ENCODE data around the gene IQGAP1. TPM values are rescaled to one million over a fixed set of nuclear protein-coding genes. Genes with fewer than 3 reads are reported as not detected.

Gene IQGAP1, protein sequence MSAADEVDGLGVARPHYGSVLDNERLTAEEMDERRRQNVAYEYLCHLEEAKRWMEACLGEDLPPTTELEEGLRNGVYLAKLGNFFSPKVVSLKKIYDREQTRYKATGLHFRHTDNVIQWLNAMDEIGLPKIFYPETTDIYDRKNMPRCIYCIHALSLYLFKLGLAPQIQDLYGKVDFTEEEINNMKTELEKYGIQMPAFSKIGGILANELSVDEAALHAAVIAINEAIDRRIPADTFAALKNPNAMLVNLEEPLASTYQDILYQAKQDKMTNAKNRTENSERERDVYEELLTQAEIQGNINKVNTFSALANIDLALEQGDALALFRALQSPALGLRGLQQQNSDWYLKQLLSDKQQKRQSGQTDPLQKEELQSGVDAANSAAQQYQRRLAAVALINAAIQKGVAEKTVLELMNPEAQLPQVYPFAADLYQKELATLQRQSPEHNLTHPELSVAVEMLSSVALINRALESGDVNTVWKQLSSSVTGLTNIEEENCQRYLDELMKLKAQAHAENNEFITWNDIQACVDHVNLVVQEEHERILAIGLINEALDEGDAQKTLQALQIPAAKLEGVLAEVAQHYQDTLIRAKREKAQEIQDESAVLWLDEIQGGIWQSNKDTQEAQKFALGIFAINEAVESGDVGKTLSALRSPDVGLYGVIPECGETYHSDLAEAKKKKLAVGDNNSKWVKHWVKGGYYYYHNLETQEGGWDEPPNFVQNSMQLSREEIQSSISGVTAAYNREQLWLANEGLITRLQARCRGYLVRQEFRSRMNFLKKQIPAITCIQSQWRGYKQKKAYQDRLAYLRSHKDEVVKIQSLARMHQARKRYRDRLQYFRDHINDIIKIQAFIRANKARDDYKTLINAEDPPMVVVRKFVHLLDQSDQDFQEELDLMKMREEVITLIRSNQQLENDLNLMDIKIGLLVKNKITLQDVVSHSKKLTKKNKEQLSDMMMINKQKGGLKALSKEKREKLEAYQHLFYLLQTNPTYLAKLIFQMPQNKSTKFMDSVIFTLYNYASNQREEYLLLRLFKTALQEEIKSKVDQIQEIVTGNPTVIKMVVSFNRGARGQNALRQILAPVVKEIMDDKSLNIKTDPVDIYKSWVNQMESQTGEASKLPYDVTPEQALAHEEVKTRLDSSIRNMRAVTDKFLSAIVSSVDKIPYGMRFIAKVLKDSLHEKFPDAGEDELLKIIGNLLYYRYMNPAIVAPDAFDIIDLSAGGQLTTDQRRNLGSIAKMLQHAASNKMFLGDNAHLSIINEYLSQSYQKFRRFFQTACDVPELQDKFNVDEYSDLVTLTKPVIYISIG (N-terminal part only)
- total RNA-seq, result 153 and 186 TPM in 2 replicates

DNA sequence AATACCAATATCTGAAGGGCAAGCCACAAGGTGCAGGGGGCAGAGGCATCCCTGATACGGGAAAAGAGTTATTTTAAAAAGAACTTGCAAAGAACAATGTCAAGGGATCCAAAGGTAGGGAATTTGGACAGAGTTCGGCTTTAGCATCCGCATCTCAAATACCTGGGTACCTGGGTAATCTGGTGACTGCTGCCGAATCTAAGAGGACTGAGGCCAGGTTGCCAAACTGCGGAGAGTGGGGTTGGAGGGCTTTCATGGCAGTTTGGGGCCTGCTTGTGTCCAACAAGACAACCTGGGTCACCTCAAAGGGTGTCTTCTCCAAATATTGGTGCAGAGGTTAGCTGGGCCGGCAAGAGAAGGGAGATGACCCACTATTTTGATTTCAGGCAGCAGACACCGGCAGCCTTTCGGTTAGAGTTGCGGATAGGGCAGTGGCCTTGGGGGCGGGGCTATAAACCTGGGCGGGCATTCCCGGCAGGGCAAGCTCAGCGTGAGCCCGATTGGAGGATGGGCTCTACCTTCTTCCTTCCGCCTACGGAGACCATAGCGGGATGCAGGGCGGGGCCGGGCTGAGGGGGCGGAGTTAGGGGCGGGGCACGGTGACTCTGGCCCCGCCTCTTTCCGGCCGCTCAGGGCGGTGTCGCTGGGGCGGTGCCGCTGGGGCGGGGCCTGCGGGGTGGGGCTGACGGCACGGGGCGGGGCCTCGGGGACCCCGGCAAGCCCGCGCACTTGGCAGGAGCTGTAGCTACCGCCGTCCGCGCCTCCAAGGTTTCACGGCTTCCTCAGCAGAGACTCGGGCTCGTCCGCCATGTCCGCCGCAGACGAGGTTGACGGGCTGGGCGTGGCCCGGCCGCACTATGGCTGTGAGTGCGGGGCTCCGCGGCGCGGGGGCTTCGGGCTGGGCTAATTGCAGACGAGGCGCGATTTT lies at the start of gene IQGAP1:
IQGAP1 (plus strand) TSS at position 709 of the 928 bp plus-strand sequence; CDS start at position 809, 100 bp downstream.

DNA sequence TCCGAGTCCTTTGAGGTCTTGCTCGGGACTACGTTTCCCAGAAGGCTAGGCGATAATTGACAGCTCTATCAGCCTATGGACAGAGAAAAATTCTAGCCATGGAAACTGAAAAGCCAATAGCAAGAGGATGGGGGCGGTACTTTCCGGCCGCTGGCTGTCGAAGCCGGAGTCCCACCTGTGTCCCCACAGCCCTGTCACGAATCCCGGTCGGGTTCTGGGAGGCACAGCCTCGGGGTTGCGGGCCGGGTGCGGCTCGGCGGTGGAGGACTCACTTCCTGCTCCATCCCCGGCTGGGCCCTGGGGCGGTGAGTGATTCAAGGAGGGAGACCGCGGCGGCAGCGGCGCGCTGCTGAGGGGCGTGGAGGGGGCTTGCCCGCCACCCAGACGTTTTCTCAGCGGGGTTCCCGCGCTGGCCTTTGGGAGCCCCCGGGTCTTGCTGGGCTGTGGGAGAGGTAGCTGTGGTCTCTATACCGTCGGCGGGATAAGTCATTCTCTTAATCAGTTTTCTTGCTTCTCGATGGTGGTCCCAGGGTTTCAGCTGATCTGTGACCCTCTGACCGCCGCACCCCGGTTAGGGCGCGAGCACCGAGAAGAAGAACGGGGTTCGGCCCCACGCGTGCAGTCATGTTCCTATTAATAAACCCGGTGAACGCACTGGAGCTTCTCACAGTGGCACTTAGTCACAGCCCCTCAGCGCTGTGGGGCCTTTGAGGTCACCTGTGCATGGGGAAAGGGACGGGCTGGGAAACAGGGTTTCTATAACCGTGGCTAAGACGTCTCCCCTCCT lies 35.7 kb upstream of the IQGAP1 start, which contains the start of gene ZNF774:
ZNF774 (plus strand) TSS at position 178 of the 787 bp plus-strand sequence. CDS start 2,377 bp downstream, outside the sequence.

DNA sequence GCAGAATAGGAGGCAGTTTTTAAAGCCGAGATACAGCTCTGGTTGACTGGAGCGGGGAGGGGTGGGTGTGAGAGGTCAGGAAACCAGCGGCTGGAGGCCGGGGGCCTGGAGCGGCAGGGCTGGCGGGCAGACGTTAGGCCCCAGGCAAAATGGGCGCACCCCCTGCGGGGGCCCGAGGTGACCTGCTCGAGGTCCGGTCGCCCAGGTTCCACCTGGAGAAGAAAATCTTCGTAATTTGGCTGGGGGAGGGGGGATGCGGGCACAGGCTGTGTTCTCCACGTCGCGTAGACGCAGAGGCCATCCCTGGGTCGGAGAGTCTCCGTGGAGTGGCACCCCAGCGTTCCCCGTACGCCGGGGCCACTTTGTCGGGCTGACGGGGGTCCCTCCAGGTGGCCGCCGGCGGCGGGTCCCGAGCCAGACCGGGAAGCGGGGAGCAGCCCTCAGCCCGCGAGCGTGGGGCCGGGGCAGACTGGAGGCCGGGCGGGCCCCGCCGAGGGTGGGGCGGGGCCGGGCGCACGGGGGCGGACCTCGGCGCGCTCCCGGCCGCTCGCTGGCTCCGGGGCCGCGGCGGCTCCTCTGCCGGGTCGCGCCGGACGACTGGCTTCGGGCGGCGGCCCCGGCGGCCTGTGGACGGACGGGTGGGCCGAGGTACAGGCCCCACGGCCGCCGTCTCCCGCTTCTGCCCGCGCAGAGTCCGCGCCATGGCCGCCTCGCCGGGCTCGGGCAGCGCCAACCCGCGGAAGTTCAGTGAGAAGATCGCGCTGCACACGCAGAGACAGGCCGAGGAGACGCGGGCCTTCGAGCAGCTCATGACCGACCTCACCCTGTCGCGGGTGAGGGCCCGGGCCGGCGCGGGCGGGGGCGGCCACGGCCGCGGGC lies 141.6 kb downstream of the IQGAP1 start, which contains the start of gene CRTC3:
CRTC3 (plus strand) TSS at position 553 of the 879 bp plus-strand sequence; CDS start at position 702, 149 bp downstream.

Other genes with a start within 250 kb of the IQGAP1 start
- 95.7 and 141 TPM in 2 replicates for gene SEMA4B, start 186.9 kb upstream of the IQGAP1 start, total RNA-seq
- 51.6 and 59.3 TPM in 2 replicates for gene CIB1, start 154.3 kb upstream of the IQGAP1 start, total RNA-seq
- 4.2 and 7.5 TPM in 2 replicates for gene GDPGP1, start 154.0 kb upstream of the IQGAP1 start, total RNA-seq
- gene TTLL13, start 138.7 kb upstream of the IQGAP1 start, total RNA-seq, result 0.08 and 0.11 TPM in 2 replicates
- gene NGRN, start 122.6 kb upstream of the IQGAP1 start, total RNA-seq, result 52.7 and 59.6 TPM in 2 replicates
- 1.7 and 2.9 TPM in 2 replicates for gene ZNF774, start 36.0 kb upstream of the IQGAP1 start, total RNA-seq
- 9.0 and 9.2 TPM in 2 replicates for gene CRTC3, start 141.7 kb downstream of the IQGAP1 start, total RNA-seq